Ovary (tissue), 3 donors: Measurements from ENCODE around the gene PAX2.

Experiments used
- CTCF ChIP-seq, 3 donors: fragments of 450-650 bp in 2 of 3; fragments of 200-600 bp in 1 of 3; IDR thresholded peaks; one replicate each; pipeline versions ENCODE4 v1.5.1 to v1.8.0; 2016 to 2022; ENCODE audit warnings: antibody characterized with exemption in 3 of 3, mild to moderate bottlenecking in 1 of 3
- POLR2A ChIP-seq: fragments of 450-650 bp; IDR thresholded peaks from one replicate; pipeline ENCODE4 v1.6.1; 2017; ENCODE audit warnings: antibody characterized with exemption, mild to moderate bottlenecking, moderate library complexity
- donor health status: DM: no; HTN: no; CAD: no.

GRCh38 chr10:100826983-100827818, 81.8 kb downstream of the PAX2 start:
- TF ChIP-seq CTCF (IDR thresholded peaks at IDR 0.05) (no peak), POLR2A (no peak)
